ENCODE measurements around the gene PKD2. TPM values are rescaled to one million over a fixed set of nuclear protein-coding genes. Genes with fewer than 3 reads are reported as not detected.
"Not testable (repeated sequence)": the region's sequence is repeated elsewhere in the genome, so short reads cannot be mapped to it uniquely, and the experiment has no call there.

Gene PKD2
- total RNA-seq, 2 donors from 2014 or later = 58.1 to 93.8 TPM

DNA sequence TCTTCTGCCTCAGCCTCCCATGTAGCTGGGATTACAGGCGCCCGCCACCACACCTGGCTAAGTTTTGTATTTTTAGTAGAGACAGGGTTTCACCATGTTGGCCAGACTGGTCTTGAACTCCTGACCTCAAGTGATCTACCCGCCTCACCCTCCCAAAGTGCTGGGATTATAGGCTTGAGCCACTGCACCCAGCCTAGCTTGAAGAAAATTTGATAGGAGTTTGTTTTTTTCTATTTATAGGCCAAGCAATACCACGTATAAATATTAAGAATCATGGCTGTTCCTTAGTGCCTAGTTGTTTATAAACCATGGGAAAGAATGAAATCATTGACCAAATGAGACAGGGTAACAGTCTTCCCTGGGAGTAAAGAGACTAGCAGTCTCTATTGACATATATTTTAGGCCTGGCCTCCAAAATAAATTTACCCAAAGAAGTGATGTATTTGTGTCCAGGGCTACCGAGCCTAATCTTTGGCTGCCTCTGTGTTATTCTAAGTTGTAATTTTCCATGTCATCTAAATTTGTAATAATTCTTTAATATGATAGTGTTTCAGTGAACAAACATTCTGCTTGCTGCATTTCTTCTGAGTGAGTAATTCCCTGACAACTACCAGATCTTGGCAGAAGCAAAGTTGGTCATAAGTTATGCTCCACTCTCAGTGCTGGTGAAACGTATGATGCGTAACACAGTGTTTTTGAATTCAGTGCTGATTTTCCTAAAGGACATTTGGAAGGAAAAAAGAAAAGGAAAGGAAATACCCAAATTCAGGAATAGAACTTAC lies 10.3 kb downstream of the PKD2 start:
- DNase-seq (ENCODE audit: low spot score) = no peak
- intact Hi-C loops (cut with DNase I) = no loop called here

DNA sequence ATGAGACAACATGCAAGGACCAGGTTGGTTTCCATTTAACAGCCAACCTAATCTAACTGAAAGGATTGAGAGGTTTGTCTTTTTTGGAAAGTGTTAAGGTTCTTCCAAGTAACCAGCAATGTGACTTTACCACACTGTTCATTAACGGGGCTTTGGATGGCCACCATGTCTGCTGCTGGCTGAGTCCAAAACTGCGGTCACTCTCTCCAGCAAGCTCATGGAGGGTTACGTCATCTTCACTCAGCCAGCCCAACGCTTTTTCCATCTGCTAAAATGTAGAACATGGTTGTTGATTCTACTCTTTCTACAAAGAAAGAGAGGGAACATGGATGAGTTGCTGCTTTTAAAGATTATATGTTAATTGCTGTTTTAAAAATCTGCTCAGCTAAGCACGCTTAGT lies 11.0 kb downstream of the PKD2 start:
- DNase-seq (ENCODE audit: low spot score) = no peak
- intact Hi-C loops (cut with DNase I) = no loop called here

DNA sequence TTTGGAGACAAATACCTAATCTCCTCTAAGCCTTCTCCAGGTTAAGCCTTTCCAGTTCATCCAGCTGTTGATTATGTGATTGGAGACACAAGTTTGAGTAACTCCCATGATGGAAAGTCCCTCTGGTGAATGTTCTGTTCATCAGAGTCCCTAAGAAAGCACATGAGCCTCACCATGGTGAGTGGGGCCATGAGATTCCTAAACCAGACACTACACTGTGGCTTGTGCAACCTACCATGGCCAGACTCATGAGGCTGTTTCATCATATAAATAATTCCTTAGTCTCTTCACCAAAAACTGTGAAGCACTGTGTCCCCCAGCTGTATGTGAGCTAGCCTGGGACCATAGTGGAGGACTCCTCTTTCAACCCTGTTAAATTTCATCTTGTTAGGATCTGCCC lies 14.4 kb downstream of the PKD2 start:
- intact Hi-C loops (cut with DNase I) = no loop called here
- DNase-seq (ENCODE audit: low spot score) = no peak

DNA sequence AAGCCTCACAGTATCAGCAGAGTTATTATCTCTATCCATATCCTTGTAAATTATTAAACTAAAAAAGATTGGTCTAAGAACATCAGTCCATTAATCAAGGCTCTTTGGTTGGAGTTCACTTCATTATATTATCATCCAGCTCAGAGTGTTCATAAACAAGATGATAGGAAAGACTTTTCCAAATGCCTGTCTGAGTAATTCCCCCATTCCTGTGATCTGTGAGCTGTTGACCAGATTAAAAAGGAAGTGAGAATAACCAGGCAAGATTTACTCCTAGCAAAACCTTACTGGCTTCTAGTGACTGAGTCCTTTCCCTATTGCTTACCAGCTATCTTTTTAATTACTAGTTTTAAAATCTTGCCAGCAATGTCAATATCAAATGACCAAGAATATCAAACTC lies 14.9 kb downstream of the PKD2 start:
- DNase-seq (ENCODE audit: low spot score) = no peak
- intact Hi-C loops (cut with DNase I) = no loop called here

DNA sequence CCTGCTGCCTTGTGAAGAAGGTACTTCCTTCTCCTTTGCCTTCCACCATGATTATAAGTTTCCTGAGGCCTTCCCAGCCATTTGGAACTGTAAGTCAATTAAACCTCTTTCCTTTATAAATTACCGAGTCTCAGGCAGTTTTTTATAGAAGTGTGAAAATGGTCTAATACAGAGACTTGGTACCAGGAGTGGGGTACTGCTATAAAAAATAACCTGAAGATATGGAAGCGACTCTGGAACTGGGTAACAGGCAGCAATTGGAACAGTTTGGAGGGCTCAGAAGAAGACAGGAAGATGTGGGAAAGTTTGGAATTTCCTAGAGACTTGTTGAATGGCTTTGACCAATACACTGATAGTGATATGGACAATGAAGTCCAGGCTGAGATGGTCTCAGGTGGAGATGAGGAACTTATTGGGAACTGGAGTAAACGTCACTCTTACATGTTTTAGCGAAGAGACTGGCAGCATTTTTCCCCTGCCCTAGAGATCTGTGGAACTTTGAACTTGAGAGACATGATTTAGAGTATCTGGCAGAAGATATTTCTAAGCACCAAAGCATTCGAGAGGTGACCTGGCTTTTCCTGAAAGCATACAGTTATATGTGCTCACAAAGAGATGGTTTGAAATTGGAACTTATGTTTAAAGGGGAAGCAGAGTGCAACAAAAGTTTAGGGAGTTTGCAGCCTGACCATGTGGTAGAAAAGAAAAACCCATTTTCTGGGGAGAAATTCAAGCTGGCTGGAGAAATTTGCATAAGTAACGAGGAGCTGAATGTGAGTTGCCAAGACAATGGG lies 18.6 kb downstream of the PKD2 start:
- intact Hi-C loops (cut with DNase I); DNase-seq (ENCODE audit: low spot score): not testable (repeated sequence)

DNA sequence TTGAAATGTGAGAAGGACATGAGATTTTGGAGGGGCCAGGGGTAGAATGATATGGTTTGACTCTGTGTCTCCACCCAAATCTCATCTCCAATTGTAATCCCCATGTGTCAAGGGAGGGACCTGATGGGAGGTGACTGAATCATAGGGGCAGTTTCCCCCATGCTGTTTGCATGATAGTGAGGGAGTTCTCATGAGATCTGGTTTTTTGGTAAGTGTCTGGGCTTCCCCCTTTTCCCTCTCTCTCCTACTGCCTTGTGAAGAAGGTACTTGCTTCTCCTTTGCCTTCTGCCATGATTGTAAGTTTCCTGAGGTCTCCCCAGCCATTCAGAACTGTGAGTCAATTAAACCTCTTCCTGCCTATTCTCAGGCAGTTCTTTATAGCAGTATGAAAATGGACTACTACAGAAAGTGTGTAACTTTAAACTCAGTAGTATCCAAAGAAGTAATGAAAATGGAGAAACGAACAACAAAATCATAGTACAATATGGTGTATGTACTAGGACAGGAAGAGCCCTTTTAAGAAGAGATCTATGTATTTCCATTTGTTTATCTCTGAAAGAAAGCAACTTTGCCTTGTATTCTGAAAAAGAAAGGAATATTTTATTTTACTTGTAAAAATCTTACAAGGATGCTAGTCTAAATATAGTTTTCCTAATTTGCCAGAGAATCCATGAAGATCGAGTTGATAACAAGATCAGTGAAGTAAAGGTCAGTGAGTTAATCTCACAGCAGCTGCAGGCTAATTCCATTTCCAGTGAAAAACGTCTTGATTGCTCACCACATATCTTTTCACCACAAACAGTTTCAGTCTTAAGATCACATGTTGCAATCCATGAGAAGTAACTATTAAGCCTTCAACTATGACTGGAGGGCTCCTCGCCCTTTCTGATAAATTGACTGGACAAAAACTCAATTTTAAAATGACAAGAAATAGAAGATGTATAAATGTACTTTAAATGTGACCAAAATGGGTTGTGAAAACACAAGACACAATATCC lies 20.5 kb downstream of the PKD2 start:
- no peak for DNase-seq (ENCODE audit: low spot score)
- intact Hi-C loops (cut with DNase I) = no loop called here

DNA sequence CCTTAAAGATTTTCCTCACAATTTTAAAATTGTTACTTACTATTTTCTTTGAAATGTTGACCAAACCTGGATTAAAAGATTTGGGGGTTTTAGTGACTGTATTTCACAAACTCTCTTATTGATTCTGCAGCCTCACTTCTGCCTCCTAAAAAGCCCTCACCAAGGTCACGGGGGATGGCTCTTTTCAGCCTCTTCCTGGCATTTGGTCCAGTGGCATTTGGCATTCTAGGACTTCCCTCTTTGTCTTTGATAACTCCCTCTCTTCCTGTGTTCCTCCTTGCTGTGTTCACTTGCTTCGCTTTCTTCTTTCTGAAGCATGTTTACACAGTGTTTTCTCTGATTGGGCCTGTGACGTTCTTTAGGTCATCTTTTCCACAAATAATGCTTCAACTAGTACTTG lies 21.5 kb downstream of the PKD2 start:
- intact Hi-C loops (cut with DNase I) = no loop called here
- DNase-seq (ENCODE audit: low spot score) = no peak

DNA sequence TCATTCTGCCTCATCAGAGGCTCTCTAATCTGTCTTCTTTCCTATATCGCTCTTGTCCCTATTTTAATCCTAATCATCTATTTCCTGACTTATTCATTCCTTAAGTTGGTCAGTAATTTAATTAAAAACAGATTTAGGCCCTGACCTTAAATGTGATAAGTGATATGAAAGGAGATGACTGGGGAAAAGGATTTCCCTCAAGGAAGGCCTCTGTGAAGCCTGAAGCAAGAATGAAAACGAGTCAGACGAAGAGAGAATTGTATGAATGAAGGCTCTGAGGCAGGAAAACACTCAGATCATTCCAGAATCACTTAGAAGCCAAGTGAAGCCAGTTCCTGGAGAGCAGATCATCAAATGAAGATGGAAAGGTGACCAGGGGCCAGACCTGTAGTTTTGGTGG lies 22.1 kb downstream of the PKD2 start:
- intact Hi-C loops (cut with DNase I) = no loop called here
- no peak for DNase-seq (ENCODE audit: low spot score)

DNA sequence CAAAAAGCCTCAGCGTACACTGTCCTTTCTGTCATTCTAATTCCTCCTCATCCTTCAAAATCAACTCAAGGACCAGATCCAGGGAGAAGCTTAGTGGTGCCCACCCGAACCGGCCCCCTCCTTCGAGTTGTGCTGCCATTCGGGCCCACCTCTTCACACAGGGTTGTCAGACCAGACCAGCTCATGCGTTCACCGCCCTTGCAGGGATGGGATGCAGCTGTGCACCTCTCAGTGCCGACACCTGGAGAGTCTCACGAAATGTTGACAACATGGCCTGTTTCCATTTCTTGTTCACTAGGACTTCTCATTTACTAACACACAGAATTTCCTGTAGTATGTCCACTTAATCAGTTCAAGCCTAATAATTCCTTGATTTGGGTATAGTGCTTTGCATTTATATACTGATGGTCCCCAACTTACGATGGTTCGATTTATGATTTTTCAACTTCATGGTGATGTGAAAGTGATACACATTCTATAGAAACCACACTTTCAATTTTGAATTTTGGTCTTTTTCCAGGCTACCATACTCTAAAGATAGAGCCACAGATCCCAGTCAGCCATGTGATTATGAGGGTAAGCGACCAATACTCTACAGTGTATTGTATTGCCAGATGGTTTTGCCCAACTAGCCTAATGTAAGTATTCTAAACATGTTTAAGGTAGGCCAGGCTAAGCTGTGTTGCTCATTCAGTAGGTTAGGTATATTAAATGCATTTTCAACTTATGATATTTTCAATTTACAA lies 23.3 kb downstream of the PKD2 start:
- intact Hi-C loops (cut with DNase I) = no loop called here
- DNase-seq (ENCODE audit: low spot score) = no peak

DNA sequence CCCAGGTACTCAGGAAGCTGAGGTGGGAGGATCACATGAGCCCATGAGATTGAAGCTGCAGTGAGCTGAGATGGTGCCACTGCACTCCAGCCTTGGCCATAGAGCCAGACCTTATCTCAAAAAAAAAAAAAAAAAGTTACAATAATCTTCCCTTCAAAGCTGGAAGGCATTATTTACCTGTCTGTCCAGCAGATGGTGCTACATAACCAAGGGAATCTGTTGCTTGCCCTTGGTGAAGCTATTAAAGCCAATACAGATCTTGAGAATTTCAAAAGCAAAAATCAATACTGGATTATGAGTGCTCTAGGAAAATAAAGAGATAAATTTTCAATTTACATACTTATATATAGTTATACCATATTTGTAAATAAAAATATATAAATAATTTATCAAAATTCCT lies 25.9 kb downstream of the PKD2 start:
- DNase-seq (ENCODE audit: low spot score) = no peak
- intact Hi-C loops (cut with DNase I) = no loop called here

DNA sequence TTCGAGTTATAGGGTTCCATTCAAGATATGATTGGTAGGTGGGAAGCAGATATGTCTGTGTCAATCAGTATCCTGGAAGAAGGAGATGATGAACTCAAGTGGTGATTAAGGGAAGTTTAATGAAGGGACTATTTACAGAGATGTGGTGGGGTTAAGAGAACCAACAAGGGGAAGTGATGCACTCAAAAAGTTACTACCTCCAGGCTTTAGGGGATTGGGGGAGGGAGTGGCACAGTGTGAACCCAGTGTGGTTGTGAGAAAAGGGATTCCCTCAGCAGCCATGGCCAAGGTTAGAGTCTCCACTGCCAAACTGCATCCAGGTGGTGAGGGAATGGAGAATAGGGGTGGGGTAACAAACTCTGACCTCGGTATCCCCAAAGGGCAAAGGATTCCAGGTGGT lies 27.9 kb downstream of the PKD2 start:
- intact Hi-C loops (cut with DNase I) = no loop called here
- DNase-seq (ENCODE audit: low spot score) = no peak

DNA sequence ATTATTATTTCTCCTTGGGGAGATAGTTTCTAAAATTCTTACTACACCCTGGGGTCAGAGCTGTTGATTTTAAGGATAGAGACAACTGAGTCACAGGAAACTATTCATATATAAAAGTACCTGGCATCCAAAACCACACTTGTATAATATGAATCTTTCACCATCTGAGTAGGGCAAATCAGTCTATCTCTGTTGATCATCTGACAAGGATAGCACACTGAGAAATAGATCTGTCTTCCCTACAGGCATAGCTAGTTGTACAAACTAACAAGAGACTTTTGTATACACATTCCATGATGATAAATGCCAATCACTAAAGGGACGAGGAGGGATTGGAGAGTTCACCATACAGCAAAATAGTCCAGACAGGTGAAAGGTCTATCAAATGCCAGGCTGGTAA lies 30.0 kb downstream of the PKD2 start:
- intact Hi-C loops (cut with DNase I) = no loop called here

DNA sequence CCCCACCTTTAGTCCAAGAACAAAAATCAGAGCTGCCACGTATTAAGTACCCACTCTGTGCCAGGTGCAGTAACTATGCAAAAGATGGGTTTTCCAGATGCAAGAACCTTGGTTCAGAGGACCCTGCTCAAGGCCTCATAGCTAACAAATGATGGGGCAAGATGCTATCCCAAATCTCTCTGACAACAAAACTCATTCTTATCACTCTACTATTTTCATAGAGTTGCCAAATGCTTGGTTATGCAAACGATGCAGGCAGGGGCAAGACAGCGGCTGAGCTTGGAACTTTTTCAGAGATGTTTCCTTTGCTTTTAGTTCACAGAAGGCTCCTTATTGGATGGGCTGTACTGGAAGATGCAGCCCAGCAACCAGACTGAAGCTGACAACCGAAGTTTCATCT lies 30.5 kb downstream of the PKD2 start:
- DNase-seq (ENCODE audit: low spot score) = no peak
- intact Hi-C loops (cut with DNase I) = no loop called here

More for the DNA sequence above, 30.0 kb downstream of the PKD2 start:
- DNase-seq (ENCODE audit: low spot score) = no peak

DNA sequence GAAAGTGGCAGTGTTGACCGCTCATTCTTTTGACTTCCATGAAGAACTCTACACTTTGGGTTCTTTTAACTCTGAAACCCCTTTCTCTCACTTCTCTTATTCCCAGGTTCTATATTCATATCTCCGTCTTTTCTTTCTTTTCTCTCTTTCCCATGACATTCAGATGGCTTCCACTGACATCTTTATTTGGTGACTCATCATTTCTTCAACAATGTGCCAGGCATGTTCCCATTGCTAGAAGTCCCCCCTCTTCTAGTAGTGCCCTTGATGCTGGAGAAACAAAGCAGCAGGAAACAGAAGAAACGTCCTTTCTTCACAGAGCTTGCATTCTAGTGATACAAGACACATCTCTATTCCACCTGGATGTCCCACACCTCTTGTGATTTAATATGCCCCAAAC lies 33.3 kb downstream of the PKD2 start:
- DNase-seq (ENCODE audit: low spot score) = no peak
- intact Hi-C loops (cut with DNase I) = no loop called here

DNA sequence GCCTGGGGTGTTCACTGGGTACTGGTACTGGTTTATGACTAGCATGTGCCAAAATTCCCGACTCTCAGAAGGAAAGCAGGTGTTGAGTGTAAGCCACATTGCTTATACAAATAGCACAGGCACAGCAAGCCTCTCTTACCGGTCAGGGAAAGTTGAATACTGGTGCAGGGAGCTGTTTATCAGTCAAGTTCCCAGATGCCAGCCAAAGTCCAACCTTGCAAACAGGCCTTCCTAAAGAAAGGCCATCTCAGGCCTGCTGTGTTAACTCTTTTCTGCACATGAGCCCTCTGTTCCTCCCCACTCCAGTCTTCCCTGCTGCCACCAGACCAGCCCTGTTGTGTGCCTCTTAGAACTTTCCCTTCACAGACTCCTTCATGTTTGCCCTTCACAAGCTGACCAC lies 34.2 kb downstream of the PKD2 start:
- intact Hi-C loops (cut with DNase I) = no loop called here
- no peak for DNase-seq (ENCODE audit: low spot score)

DNA sequence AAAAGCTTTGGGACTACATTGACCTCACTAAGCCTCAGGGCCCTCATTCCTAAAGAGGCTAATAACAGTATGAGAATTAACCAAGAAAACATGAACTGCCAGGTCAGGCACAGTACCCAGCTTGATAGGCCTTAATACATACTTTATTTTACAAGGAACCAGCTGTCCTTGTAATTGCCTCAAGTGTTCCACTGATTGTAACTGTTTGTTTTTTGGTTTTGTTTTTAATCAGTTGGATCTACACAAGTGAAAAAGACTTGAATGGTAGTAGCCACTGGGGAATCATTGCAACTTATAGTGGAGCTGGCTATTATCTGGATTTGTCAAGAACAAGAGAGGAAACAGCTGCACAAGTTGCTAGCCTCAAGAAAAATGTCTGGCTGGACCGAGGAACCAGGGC lies 35.6 kb downstream of the PKD2 start:
- intact Hi-C loops (cut with DNase I) = loop anchor here in 1 of 2 donors (1.0 kb wide), 1 partner anchor 9 kb away; no protein-coding TSS in a partner anchor
- DNase-seq (ENCODE audit: low spot score) = no peak

DNA sequence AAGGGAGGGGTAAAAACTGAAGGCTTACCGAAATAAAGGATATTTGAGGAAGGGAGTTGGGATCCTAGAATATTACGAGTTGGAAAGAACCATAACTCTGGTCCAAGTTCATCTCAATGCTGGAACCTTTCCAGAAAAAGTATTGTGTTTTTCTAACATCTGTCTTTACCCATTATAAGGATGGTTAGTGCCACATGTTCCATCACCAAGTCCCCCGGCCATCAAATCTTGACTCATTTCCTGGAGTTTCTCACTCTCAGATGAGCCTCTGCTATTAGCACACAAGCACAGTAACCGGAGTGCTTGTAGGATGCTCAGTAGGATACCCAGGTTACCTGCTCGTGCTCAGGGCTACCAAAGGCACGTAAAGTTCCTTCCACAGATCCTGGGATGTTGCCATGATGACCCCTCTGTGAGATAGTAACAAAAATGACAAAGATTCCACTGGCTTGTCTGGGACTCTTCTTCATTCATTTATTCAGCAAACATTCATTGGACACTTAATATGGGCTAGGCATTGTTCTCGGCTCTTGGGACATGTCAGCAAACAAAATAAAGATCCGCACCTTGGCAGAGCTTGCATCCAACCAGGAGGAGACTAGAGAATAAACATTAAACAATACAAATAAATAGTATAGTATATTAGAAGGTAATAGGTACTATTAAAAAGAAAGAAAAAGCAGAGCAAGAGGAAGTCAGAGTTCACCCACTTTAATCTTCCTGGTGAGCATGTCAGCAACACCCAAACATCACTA lies 36.3 kb downstream of the PKD2 start:
- intact Hi-C loops (cut with DNase I) = loop anchor here in 1 of 2 donors (1.0 kb wide), 1 partner anchor 9 kb away; no protein-coding TSS in a partner anchor
- DNase-seq (ENCODE audit: low spot score) = no peak

DNA sequence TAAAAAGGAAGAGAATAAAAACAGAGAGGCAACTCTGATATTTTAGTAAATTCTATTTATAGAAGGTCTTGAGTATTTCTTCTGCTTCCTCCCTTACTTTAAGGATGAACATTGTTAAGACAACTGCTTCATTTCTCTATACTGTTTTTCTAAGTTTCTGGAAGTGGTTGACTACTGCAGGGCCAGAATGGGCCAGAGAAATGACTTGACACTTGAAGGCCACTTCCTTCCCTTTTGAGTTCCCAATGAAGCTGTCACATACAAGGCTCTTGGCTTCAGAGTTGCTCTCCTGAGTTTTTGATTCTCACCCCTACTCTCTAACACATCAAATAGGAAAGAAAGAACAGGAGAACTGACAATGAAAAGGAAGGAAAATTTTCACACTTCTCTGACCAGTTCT lies 37.6 kb downstream of the PKD2 start:
- DNase-seq (ENCODE audit: low spot score) = no peak
- intact Hi-C loops (cut with DNase I) = no loop called here
